ENCODE data around the gene NCAPD3. TPM values are rescaled to one million over a fixed set of nuclear protein-coding genes. Genes with fewer than 3 reads are reported as not detected.

NCAPD3 gene
- total and polyA plus RNA-seq, 9 of the 15 experiments (the other 6 are each of a cell fraction or from before 2014, with no cell fraction given) = 23.6 to 80.6 (median 58.6) TPM

- TF ChIP-seq FOXP4 (CRISPR knock-in tag; IDR thresholded peaks at IDR 0.05; ENCODE audit: borderline replicate concordance) = no peak
- no peak for TF ChIP-seq PHF21A (IDR thresholded peaks at IDR 0.05; ENCODE audit: borderline replicate concordance, low read depth)
- no peak for TF ChIP-seq HNRNPUL1 (IDR thresholded peaks at IDR 0.05; ENCODE audit: low read length)
- no peak for TF ChIP-seq ZNF444 (CRISPR knock-in tag; IDR thresholded peaks at IDR 0.05)
- no peak for TF ChIP-seq MXI1 (IDR thresholded peaks at IDR 0.05; ENCODE audit: low read depth, low read length)
- no peak for TF ChIP-seq ZNF696 (CRISPR knock-in tag; conservative IDR thresholded peaks at IDR 0.05)
- no peak for TF ChIP-seq NR3C1 (CRISPR knock-in tag; IDR thresholded peaks at IDR 0.05)
- TF ChIP-seq SPI1 (IDR thresholded peaks at IDR 0.05; ENCODE audit: borderline replicate concordance, low read depth, low read length) = no peak
- no peak for TF ChIP-seq ZZZ3 (IDR thresholded peaks at IDR 0.05)
- peak in 1 of 2 experiments; percentile 50; a peak in 1 of 4 replicates for TF ChIP-seq NONO (IDR thresholded peaks at IDR 0.05; ENCODE audit: low read depth in 2 of 2, low read length in 1 of 2)
- peak; percentile 52; the same call in 1 of the 2 replicates for TF ChIP-seq ZNF175 (CRISPR knock-in tag; IDR thresholded peaks at IDR 0.05; ENCODE audit: low read depth)
- no peak for TF ChIP-seq MTA1 (IDR thresholded peaks at IDR 0.05; ENCODE audit: borderline replicate concordance)
- TF ChIP-seq ZKSCAN3 (CRISPR knock-in tag; IDR thresholded peaks at IDR 0.05) = no peak
- TF ChIP-seq CREB3L1 (IDR thresholded peaks at IDR 0.05; ENCODE audit: borderline replicate concordance, low read depth) = peak; percentile 86
- no peak for TF ChIP-seq ZNF174 (CRISPR knock-in tag; IDR thresholded peaks at IDR 0.05)
- no peak for TF ChIP-seq ZNF592 (IDR thresholded peaks at IDR 0.05)
- TF ChIP-seq ZNF280B (CRISPR knock-in tag; IDR thresholded peaks at IDR 0.05) = no peak
Observed at GRCh38 chr11:134253188-134253993, 29.6 kb upstream of the NCAPD3 start, which contains the start of the genes ACAD8 and THYN1 (continued).
